HG02763 (cell line): ENCODE results near the gene DCC.

Experiments
- ATAC-seq: cut with Tn5 transposase; IDR thresholded peaks from one replicate; pipeline ENCODE4 v1.9.1; 2021; ENCODE audit warnings: mild to moderate bottlenecking, moderate library complexity; ENCODE audit not compliant: unreplicated experiment

The DCC gene

DNA sequence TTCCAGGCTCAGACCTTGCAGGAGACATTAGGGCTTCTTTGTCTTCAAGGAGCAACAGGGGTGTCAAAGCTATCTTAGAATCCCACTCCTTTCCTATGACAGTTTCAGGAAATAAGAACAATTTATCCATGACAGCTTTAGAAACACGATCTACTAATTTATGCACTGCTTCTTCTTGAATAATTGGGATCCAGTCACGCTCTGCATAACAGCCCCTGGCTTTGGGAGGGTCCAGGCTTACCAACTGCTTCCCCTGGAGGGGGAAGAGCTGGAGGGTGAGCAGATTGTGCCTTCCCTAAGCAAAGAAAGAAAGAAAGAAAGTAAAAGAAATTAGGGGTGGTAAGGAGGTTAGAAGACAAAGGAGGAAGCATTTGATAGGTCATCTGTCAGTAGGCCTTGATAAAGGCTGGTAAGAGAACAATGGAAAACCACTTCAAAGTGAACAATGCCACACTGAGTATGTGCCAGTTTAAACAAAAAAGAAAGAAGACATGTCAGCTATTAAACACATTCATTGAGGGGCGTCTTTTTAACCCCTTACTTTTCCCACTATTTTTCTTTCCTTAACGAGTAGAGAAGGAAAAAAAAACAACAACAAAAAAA lies 327.6 kb downstream of the DCC start:
- ATAC-seq, result no peak

DNA sequence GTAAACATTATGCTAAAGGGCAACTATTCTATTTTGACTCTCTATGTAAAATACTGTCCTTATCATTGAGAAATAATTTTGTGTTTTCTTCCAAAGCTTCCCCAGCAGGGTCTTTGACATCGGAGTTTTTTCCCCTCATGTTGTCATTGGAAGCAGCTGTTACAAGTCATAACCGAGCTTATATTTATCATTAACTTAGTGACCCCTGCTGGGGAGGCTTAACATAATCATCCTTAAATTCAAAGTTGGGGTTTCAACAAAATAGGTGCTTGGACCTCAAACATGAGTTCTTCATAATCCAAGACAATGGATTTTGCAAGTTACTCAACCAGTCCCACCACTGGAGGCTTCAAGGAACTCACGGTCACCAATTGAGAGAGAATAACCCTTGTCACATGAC lies 330.9 kb downstream of the DCC start:
- ATAC-seq, result no peak

GRCh38 chr18:52678034-52678433 lies 338.0 kb downstream of the DCC start:
- no peak for ATAC-seq

- ATAC-seq, result no peak
These were observed 338.6 kb downstream of the DCC start for GRCh38 chr18:52678551-52678950.

GRCh38 chr18:52679354-52679753 lies 339.4 kb downstream of the DCC start:
- ATAC-seq, result no peak

DNA sequence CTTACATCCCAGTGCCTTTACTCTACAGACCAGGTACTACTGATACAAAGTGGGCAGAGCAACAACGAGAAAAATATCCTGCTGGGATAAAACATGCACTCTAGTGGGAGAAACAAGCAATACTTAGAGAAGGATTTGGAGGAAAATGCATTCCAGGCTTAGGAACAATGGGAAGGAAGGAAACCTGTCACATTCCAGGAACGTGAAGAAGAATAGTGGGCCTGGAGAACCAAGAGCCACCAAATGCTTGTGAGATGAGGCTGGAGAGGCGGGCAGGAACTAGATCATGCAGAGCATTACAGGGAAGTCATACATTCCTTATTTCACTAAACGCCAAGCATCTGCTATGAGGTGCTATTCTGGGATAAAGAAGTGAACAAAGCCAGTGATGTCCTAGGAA lies 342.3 kb downstream of the DCC start:
- ATAC-seq, result no peak

- no peak for ATAC-seq
These were observed 345.3 kb downstream of the DCC start for GRCh38 chr18:52685316-52685715.

DNA sequence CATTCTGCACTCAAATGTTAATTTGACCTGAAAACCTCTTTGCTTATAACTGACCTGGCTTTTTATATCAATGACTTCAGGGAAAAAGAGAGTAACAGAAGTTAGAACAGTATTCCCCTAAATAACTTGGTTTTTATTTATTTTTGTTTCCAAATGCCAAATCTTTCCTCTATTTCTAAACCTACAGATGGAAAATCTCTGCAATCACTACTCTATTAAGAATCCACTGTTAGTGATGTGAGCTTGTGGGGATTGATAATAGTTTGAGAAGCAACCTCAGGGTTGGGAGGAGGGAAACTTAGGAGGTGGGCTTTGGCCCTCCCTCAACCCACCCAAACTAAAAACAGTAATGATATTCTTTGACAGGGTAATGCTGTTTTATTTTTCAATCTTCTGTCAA lies 351.8 kb downstream of the DCC start:
- ATAC-seq, result no peak

DNA sequence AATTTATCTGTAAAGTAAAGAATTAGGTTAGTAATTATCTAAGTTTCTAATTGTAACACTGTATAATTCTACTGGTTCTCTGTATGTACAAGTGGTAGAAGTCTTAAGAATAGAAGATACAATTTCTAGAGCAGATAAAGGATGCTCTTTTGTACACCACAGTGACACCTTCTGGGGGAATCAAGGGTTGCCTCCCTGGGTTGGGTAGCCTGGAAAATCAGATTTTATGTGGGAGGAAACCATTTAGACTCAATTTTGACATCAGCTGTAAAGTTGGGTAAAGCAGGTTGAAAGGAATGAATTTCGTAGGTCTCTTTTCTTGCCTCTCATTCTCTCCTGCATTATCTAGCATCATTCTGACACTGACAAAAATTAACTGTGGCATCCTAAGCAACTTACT lies 354.8 kb downstream of the DCC start:
- no peak for ATAC-seq

GRCh38 chr18:52700116-52700515 lies 360.1 kb downstream of the DCC start:
- no peak for ATAC-seq

DNA sequence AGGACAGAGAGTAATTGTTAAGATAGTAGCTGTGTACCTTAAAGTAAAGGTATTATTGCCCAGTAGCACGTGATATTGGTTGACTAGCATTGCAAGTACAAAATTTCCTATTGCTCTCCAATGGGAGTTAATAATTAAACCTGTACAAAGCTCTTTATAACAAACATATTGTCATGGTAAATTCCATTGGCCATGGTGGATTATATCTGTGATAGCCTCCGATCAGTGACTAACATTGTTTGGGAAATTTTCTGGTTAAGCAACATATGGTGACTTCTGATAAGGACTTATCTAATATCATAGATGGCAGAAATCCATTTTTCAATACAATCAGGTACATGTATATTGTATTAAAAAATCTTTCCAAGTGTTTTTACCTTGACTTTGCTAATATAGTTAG lies 360.8 kb downstream of the DCC start:
- ATAC-seq, result no peak

DNA sequence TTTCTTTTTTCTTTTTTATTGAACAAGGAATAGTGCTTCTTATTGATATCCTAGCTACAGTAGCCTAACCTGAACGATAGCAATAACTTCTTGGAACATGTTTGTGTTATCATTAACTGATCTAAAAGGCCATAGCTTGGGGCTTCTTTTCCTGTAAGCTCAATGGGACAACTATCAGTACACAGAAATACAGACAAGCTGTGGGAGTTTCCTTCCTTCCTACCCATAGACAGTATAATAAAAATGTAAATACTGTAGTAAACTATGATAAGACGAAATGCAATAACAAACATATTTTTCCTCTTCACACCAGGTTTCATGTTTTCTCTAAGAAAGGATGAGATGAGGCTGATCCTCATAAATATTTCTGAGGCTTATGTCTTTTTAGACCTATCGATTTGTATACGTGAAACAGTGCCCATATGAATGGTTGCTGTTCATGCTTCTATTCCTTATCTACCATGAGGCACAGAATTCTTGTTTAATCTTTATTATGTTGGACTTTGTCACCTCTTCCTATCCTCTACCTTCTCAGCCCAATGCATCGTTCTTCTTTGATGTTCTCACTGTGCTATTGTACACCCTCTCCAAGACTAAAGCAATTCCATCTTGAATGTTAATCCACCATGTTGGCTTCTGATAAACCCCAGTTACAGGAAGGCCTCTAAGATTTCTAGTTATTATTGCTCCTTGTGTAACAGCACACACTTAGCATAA lies 361.4 kb downstream of the DCC start:
- ATAC-seq, result no peak

DNA sequence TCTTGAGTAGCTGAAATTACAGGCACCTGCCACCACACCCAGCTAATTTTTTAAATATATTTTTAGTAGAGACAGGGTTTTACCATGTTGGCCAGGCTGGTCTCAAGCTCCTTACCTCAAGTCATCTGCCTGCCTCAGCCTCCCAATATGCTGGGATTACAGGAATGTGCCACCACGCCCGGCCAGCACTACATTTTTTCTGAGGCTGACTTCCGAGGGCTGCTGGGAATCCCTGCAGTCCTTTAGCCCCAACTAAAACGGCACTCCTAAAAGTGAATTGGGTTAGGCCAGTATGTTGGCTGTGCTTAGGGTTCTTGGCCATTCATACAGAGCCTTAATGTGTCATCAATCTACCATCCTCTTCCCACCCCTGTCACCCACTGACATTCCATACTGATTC lies 375.4 kb downstream of the DCC start:
- ATAC-seq, result no peak

DNA sequence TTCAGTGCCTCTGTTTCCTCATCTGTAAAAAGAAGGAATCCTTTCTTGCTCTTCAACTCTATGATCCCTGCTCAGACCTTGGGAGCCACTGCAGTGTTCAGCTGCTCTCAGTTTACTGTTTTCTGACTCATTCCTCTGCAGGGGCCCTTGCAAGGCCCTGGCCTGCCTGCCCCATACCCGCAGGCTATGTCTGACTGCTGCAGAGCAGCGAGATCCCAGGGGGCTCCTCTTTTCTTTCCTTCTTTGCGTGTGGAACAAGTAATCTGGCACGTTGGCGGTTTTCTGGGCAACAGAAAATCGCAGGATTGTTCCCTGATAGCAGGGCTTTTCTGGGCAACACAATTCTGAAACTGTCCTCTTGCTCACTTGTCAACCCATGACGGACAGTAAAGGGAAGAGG lies 376.0 kb downstream of the DCC start:
- ATAC-seq, result no peak

- ATAC-seq, result no peak
These were observed 377.0 kb downstream of the DCC start for GRCh38 chr18:52716973-52717372.

DNA sequence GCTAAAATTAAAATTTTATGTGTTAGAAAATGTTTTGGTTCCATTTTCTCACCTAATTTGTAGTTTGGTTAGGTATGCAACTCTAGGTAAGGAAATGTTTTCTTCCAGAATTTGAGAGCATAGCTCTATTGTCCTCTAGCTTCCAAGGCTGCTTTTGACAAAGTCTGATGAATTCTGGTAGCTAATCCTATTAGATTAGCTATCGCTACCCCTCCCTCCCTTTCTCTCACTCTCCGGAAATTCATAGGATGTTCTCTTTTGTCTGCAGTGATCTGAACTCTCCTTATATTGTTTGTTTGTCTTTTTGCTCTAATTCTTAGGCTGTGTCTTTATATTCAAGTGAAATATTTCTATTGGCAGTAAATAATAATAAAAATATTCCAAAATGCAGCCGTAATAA lies 382.9 kb downstream of the DCC start:
- no peak for ATAC-seq

- ATAC-seq, result no peak
These were observed 383.6 kb downstream of the DCC start for GRCh38 chr18:52723550-52723970.

DNA sequence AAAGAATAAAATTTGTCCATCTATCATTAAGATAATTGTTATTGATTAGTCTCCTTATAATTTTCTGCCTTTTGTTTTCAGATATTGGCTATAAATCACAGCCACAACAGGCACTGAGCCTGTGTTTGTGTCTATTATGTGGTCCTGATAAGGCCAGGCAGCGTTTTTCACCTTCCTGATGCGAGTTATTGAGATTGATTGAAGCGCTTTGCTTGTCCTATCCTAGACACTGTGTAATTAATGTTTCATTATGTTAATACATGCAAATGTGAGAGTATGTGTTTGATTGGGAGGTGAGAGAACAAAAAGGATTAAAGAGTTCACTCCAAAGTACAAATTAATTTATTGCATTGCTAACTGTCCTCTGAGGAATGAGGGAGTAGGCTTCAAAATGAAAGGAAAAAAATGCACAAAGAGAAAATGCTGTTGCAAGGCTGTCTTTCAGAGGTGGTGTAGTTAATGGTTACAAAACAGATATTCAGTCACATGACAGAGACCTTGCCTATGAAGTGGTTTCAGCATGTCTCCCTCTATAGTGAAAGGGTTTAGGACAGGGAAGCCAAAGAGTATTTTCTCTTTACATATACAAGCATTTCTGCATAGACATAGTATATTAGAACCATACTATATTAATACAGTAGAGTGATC lies 391.1 kb downstream of the DCC start:
- no peak for ATAC-seq

- no peak for ATAC-seq
These were observed 398.9 kb downstream of the DCC start for GRCh38 chr18:52738946-52739345.

DNA sequence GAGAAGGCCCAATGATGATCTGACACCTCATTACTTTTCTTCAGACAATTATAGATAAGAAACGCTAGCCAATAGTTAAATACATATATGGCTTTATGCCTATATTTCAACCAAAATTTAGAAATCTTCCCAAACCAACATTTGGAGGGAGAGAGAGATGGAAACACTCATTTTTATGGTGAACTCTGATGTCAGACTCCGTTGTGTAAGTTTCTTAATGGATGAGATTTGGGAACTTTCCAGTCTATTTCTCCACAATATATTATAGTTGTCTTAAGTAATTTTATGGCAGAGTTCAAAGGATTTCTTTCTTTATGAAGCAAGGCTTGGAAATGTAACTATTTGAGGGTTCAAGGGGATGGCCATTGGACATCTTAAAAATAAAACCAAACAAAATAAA lies 407.0 kb downstream of the DCC start:
- no peak for ATAC-seq

DNA sequence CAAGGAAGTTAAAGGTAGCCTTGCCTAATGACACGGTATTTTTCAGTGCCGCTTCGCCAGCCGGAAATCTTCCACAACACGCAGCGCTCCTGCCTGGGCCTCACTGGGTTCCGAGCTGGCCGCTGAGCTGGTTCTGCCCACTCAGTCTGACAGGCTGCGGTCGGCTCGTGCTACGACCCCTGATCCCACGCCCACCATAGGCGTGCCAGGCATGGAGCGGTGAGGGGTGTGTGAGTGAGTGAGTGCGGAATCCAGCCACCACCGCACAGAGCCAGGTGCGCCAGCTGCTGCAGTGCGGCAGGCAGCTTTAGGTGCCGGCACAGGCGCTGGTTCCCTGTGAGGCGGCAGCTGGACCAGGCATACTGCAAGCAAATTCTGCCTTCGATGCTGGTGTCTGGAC lies 407.9 kb downstream of the DCC start:
- ATAC-seq, result no peak

DNA sequence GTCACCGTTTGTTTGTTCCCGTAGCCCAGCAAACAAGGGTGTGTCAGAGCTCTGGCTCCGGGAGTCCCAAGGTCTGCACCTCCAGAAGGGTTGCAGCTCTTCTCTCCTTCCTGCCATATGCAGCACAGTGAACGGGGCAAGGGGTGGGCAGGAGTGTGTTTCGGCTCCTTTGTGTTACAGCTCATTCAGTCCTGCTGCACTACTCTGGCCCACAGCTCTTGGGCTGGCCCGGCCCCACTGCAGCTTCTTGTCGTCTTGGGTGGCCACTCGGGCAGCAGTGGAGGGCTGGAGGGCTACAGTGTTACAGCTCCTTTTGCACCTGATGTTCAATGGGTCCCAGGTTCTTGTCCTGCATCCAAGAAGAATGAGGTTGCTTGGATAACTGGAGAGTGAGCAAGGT lies 408.3 kb downstream of the DCC start:
- ATAC-seq, result no peak
